ENCODE measurements around the gene CTNNA2. TPM values are rescaled to one million over a fixed set of nuclear protein-coding genes. Genes with fewer than 3 reads are reported as not detected.

The CTNNA2 gene
- polyA plus RNA-seq, 3 donors = 4.1 to 5.4 (median 4.4) TPM

GRCh38 chr2:79910643-79911042 is 397.8 kb downstream of the CTNNA2 start:
- no peak for DNase-seq (ENCODE audit: low read depth in 3 of 3, low spot score in 2 of 3)

DNA sequence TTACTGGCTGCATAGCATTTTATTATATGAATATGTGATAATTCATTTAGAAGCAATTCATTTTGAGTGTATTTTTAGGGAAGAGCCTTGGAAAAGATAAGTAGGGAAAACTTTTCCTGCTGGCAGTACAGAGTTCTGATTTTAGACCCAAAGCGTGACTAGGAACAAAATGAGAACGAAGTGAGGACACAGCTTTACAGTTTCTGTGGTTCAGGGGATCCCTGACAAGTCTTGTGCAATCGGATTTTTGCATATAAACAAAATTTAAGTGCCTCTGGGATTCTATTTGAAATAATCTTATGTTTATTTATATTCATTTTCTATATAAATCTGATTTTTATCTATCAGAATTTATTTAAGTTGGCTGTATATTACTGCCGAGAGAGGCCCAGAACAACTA is 402.6 kb downstream of the CTNNA2 start:
- no peak for DNase-seq (ENCODE audit: low read depth in 3 of 3, low spot score in 2 of 3)

- no peak for DNase-seq (ENCODE audit: low read depth in 3 of 3, low spot score in 2 of 3)
Observed at GRCh38 chr2:79916285-79916684, 403.4 kb downstream of the CTNNA2 start.

GRCh38 chr2:79920512-79921076 is 407.7 kb downstream of the CTNNA2 start:
- no peak for DNase-seq (ENCODE audit: low read depth in 3 of 3, low spot score in 2 of 3)

DNA sequence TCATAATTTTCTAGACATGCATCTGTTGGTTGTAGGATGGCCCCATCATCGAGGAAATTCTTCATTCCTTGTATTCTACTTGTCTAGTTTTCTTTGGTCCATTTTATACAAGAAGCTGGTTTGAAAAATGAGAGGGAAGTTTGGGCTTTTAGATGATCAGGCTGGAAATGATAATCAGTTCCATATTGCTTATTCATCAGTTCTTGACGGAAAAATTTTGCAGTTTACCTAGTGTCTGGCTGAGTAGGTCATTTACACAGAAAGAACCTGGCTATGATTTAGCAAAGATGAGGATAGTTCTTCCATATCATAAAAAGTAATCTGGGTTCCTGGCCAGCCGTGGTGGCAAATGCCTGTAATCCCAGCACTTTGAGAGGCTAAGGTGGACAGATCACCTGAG is 416.8 kb downstream of the CTNNA2 start:
- no peak for DNase-seq (ENCODE audit: low read depth in 3 of 3, low spot score in 2 of 3)

DNA sequence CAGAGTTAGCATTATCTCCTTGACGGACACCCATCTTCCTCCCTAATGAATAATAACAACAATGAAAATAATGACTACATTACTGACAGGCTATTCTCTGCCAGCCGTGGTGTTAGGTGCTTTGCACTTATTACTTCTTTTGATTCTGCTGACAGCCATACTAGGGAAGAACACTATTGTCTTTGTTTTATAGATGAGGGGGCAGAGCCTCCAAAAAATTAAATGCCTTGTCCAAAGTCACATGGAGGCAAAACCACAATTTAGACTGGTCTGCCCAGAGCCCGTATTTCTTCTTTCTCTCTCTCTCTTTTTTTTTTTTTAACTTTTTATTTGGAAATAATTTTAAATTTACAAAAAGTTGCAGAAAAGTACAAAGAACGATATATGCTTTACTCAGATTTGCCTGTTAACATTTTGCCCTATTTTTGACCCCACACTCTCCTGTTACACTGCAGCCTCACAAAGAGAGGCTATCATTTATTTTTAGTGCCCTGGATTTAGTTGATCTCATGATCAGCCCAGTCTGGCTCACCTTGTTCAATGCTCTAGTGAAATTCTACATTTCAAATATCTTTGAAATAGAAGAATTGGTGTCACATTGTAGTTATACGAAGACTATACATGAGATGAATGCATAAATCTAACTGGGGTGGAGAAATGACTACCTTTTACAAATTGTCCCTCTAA is 422.3 kb downstream of the CTNNA2 start:
- DNase-seq (ENCODE audit: low read depth in 3 of 3, low spot score in 2 of 3) = no peak

DNA sequence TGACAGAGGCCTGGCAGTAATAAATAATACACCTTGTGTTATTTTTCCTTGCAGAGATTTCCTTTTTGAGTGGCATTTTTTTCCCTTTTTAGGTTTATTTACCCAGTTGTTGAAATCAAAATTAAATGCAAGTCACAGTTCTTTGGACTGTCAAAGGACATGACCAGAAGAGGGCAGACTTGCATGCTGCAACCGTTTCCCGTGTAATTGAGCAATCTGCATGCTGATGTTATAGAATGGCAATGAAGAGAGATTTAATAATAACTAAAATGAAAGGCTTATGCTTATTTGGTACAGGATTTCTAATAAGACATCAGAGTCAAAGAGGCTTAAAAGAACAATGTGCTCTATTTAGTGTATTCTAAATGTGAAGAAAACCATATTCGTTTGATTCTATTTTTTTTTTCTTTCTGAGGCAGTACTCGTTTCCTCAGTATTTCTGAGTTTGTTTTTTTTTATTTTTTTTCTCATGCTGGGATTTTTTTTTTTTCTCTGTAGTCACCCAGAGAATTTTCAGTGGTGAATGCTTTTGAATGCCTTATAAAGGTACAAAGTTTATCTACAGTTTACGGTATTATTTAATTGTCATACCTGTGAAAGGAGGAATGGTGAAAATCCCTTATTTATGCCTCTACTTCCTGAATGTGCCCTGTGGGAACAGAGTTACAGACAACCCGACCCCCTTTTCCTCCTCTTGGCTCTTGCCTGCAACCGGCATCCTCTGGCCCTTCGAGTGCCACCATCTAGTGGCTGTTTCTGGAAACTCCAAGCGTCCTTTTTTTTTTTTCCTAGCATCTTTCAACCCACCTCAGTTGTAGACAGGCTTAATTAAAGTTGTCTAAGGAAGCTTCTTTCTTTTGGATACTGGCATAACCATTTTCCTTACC is 423.2 kb downstream of the CTNNA2 start:
- peak; percentile 37 to 43 (median 43) for DNase-seq (ENCODE audit: low read depth in 3 of 3, low spot score in 2 of 3)

DNA sequence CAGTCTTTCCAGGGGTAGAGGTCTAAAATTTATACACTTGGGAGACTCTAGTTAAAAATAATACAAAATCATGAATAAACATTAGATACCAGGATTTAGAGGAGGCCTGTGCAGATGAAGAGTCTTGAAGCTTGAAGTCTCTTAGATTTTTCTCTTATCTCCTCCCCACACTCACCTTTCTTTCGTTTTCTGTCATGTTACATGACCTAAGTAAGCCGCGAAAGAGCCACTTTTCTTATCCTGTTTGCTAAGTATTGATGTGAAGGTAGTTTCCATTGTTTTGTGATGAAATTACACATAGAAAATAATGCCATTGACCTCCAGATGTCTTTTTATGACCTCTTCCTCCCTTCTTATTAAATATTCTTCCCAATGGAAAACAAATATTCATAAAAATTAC is 423.9 kb downstream of the CTNNA2 start:
- DNase-seq (ENCODE audit: low read depth in 3 of 3, low spot score in 2 of 3) = no peak

DNA sequence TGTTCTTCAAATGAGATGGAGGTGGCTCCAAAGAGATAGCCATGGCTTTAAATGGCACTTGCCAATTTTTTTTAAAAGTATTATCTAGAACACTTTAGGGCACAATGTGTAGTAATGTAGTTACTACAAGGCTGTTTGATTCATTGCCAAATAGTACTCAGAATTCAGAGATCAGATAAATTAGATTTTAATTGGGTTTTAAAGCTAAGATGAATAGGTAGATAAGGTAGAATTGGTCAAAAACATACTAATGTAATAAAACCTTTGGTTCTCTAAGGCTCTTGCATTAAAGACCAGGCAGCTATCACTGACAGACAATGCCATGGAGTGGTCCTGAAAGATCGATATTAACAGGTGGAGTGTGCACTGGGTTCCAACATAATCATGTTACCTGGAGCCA is 425.8 kb downstream of the CTNNA2 start:
- DNase-seq (ENCODE audit: low read depth in 3 of 3, low spot score in 2 of 3) = no peak

DNA sequence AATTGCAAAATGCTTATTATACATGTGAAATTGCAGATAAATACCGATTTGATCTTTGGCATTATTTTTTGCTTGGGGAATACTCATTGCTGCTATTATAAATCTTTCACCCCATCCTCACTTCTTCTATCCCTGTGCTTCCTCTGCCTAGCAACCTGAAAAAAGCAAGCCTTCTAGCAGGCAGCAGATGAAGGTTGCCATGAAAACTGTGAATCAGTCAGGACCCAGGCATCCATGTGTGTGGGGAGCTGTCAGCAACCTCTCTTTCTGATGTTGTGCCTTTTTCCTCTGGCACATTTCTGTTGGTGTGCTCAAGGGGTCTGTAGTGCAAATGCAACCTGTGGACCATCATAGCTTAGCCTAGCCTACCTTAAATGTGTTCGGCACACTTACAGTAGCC is 427.5 kb downstream of the CTNNA2 start:
- no peak for DNase-seq (ENCODE audit: low read depth in 3 of 3, low spot score in 2 of 3)

GRCh38 chr2:79941179-79941578 is 428.3 kb downstream of the CTNNA2 start:
- no peak for DNase-seq (ENCODE audit: low read depth in 3 of 3, low spot score in 2 of 3)

GRCh38 chr2:79944205-79944604 is 431.4 kb downstream of the CTNNA2 start:
- DNase-seq (ENCODE audit: low read depth in 3 of 3, low spot score in 2 of 3) = no peak

GRCh38 chr2:79945653-79946445 is 433.0 kb downstream of the CTNNA2 start:
- DNase-seq (ENCODE audit: low read depth in 3 of 3, low spot score in 2 of 3) = no peak

GRCh38 chr2:79947751-79948150 is 434.9 kb downstream of the CTNNA2 start:
- no peak for DNase-seq (ENCODE audit: low read depth in 3 of 3, low spot score in 2 of 3)

DNA sequence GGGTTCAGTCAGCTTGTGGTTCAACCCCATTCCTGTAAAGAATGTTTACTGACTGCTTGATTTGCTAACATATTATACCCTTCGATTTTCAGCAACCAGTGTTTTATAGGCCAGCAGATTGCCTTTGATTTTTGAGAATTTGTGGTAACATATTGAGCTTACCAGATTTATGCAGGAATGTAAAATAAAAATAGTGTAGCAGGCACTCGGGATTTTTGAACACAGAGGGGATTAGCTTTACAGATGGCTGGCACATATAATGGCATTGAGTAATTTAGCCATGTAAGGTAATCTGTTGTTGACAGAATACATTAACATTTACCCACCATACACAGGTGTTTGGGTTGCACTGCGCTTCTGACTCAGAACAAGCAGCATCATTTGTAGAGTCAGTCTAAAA is 437.7 kb downstream of the CTNNA2 start:
- no peak for DNase-seq (ENCODE audit: low read depth in 3 of 3, low spot score in 2 of 3)

GRCh38 chr2:79952616-79953015 is 439.8 kb downstream of the CTNNA2 start:
- no peak for DNase-seq (ENCODE audit: low read depth in 3 of 3, low spot score in 2 of 3)

- no peak for DNase-seq (ENCODE audit: low read depth in 3 of 3, low spot score in 2 of 3)
Observed at GRCh38 chr2:79960035-79960434, 447.2 kb downstream of the CTNNA2 start.

GRCh38 chr2:79960519-79960918 is 447.7 kb downstream of the CTNNA2 start:
- DNase-seq (ENCODE audit: low read depth in 3 of 3, low spot score in 2 of 3) = no peak

- no peak for DNase-seq (ENCODE audit: low read depth in 3 of 3, low spot score in 2 of 3)
Observed at GRCh38 chr2:79964966-79965365, 452.1 kb downstream of the CTNNA2 start.

- no peak for DNase-seq (ENCODE audit: low read depth in 3 of 3, low spot score in 2 of 3)
Observed at GRCh38 chr2:79966369-79966768, 453.5 kb downstream of the CTNNA2 start.

GRCh38 chr2:79966882-79967281 is 454.0 kb downstream of the CTNNA2 start:
- DNase-seq (ENCODE audit: low read depth in 3 of 3, low spot score in 2 of 3) = no peak

Measured in right renal cortex interstitium (tissue), 3 donors.